WTC11 (cell line): Measurements from ENCODE around the gene RNF126. TPM values are rescaled to one million over a fixed set of nuclear protein-coding genes. Genes with fewer than 3 reads are reported as not detected.

Experiments
- ATAC-seq: fragments of 200-7000 bp; cut with Tn5 transposase; 2 replicates; pipeline ENCODE4 v1.10.0; 2021; ENCODE audit warnings: mild to moderate bottlenecking, moderate library complexity
- CTCF ChIA-PET: fragments of 300-600 bp; sonication (Branson Sonifier 250); formaldehyde crosslinking; loops from one replicate; lab custom pipeline; 2021; ENCODE audit warnings: antibody characterized with exemption; lab: Charles Lee
- POLR2A ChIA-PET: fragments of 350-600 bp; sonication (Branson Sonifier 250); formaldehyde crosslinking; loops from one replicate; lab custom pipeline; 2021; ENCODE audit warnings: antibody characterized with exemption; lab: Charles Lee
- DNase-seq: peaks from one replicate; pipeline ENCODE4 v3.0.0; 2021; ENCODE audit warnings: low spot score
- H3K27ac Mint-ChIP-seq: 2 replicates; pipeline ENCODE4 v1.8.0; 2021; ENCODE audit warnings: mixed read lengths
- H3K27me3 Mint-ChIP-seq: 2 replicates; pipeline ENCODE4 v1.8.0; 2021; ENCODE audit warnings: low read depth, mild to moderate bottlenecking, moderate library complexity, mixed read lengths
- H3K36me3 Mint-ChIP-seq: 2 replicates; pipeline ENCODE4 v1.8.0; 2021; ENCODE audit warnings: mixed read lengths
- H3K4me1 Mint-ChIP-seq: 2 replicates; pipeline ENCODE4 v1.8.0; 2022; ENCODE audit warnings: mixed read lengths
- H3K4me3 Mint-ChIP-seq: 2 replicates; pipeline ENCODE4 v1.8.0; 2021; ENCODE audit warnings: mild to moderate bottlenecking, moderate library complexity, mixed read lengths
- H3K9me3 Mint-ChIP-seq: 2 replicates; pipeline ENCODE4 v1.8.0; 2021; ENCODE audit warnings: mixed read lengths
- EMX1 ChIP-seq: fragments of 250-450 bp; sonication (Bioruptor Pico); IDR thresholded peaks from 2 replicates; pipeline ENCODE4 v1.8.0; 2021; ENCODE audit warnings: mild to moderate bottlenecking
- HMGA2 ChIP-seq: fragments of 250-450 bp; sonication (Bioruptor Pico); IDR thresholded peaks from 2 replicates; pipeline ENCODE4 v1.4.0; 2021; ENCODE audit warnings: mild to moderate bottlenecking, moderate library complexity
- JAZF1 ChIP-seq: fragments of 250-450 bp; sonication (Bioruptor Pico); IDR thresholded peaks from 2 replicates; pipeline ENCODE4 v1.9.0; 2021; ENCODE audit warnings: moderate library complexity, mild to moderate bottlenecking, inconsistent platforms
- TEAD1 ChIP-seq: sonication (generic); formaldehyde crosslinking; IDR thresholded peaks from 2 replicates; pipeline ENCODE4 v1.8.0; 2022; ENCODE audit warnings: mild to moderate bottlenecking, missing genetic modification reagents
- ZNF263 ChIP-seq: sonication (generic); formaldehyde crosslinking; IDR thresholded peaks from 2 replicates; pipeline ENCODE4 v1.8.1; 2022; ENCODE audit warnings: low read depth, mild to moderate bottlenecking, moderate library complexity, missing genetic modification reagents
- ZNF423 ChIP-seq: fragments of 250-450 bp; sonication (Bioruptor Pico); IDR thresholded peaks from 2 replicates; pipeline ENCODE4 v2.1.2; 2022; ENCODE audit warnings: mild to moderate bottlenecking, moderate library complexity
- total RNA-seq: library from RNA; stranded (reverse); gene quantifications from 3 replicates; pipeline ENCODE4 v1.2.3, GENCODE V29; 2021
- TF ChIP-seq, protein P1 (sequence below): sonication (generic); formaldehyde crosslinking; IDR thresholded peaks from 2 replicates; pipeline ENCODE4 v1.8.1; 2023; ENCODE audit warnings: mild to moderate bottlenecking, missing genetic modification reagents, borderline replicate concordance
- TF ChIP-seq, protein P2 (sequence below): sonication (generic); formaldehyde crosslinking; IDR thresholded peaks from 2 replicates; pipeline ENCODE4 v1.8.1; 2023; ENCODE audit warnings: mild to moderate bottlenecking, moderate library complexity, missing genetic modification reagents
- TF ChIP-seq, protein P3 (sequence below): fragments of 200-600 bp; IDR thresholded peaks from 2 replicates; pipeline ENCODE4 v1.8.0; 2022; ENCODE audit warnings: antibody characterized with exemption
- TF ChIP-seq, protein P4 (sequence below): fragments of 250-450 bp; sonication (Bioruptor Pico); IDR thresholded peaks from 2 replicates; pipeline ENCODE4 v1.9.0; 2021; ENCODE audit warnings: moderate library complexity, mild to moderate bottlenecking, inconsistent platforms, borderline replicate concordance
- TF ChIP-seq, protein P5 (sequence below): sonication (generic); formaldehyde crosslinking; IDR thresholded peaks from 2 replicates; pipeline ENCODE4 v1.8.0; 2023; ENCODE audit warnings: mild to moderate bottlenecking, missing genetic modification reagents
- TF ChIP-seq, protein P6 (sequence below): fragments of 250-450 bp; sonication (Bioruptor Pico); IDR thresholded peaks from 2 replicates; pipeline ENCODE4 v2.1.2; 2022; ENCODE audit warnings: mild to moderate bottlenecking, moderate library complexity
- TF ChIP-seq, protein P7 (sequence below): sonication (generic); formaldehyde crosslinking; IDR thresholded peaks from 2 replicates; pipeline ENCODE4 v1.8.1; 2023; ENCODE audit warnings: mild to moderate bottlenecking, missing genetic modification reagents, moderate library complexity
- TF ChIP-seq, protein P8 (sequence below): sonication (generic); formaldehyde crosslinking; conservative IDR thresholded peaks from 2 replicates; pipeline ENCODE4 v1.8.1; 2022; ENCODE audit warnings: mild to moderate bottlenecking, missing genetic modification reagents

Gene RNF126
- total RNA-seq, 1 experiment from 2014 or later, result 84.4 TPM

DNA sequence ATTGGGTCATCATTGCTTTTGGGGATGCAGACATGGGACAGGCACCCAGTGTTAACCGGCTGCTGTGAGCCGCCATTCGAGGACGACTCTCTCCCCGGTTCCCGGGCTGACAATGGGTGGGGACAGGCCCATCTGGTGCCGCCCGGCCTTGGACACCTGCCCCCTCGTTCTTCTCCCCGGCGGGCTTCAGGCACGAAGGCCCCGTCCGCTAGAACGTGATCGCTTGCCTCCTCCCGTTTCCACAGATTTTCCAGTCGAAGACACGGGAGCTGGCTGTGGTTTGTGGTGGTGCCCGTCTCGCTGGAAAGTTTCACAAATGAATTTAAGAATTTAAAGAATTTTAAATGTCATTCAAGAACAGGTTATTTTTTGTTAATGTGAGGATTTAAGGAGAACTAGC is 47.8 kb upstream of the RNF126 start (continued):
- TF ChIP-seq, protein P1, sequence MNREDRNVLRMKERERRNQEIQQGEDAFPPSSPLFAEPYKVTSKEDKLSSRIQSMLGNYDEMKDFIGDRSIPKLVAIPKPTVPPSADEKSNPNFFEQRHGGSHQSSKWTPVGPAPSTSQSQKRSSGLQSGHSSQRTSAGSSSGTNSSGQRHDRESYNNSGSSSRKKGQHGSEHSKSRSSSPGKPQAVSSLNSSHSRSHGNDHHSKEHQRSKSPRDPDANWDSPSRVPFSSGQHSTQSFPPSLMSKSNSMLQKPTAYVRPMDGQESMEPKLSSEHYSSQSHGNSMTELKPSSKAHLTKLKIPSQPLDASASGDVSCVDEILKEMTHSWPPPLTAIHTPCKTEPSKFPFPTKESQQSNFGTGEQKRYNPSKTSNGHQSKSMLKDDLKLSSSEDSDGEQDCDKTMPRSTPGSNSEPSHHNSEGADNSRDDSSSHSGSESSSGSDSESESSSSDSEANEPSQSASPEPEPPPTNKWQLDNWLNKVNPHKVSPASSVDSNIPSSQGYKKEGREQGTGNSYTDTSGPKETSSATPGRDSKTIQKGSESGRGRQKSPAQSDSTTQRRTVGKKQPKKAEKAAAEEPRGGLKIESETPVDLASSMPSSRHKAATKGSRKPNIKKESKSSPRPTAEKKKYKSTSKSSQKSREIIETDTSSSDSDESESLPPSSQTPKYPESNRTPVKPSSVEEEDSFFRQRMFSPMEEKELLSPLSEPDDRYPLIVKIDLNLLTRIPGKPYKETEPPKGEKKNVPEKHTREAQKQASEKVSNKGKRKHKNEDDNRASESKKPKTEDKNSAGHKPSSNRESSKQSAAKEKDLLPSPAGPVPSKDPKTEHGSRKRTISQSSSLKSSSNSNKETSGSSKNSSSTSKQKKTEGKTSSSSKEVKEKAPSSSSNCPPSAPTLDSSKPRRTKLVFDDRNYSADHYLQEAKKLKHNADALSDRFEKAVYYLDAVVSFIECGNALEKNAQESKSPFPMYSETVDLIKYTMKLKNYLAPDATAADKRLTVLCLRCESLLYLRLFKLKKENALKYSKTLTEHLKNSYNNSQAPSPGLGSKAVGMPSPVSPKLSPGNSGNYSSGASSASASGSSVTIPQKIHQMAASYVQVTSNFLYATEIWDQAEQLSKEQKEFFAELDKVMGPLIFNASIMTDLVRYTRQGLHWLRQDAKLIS (CRISPR knock-in tag), result no peak
- TF ChIP-seq HMGA2, result no peak

DNA sequence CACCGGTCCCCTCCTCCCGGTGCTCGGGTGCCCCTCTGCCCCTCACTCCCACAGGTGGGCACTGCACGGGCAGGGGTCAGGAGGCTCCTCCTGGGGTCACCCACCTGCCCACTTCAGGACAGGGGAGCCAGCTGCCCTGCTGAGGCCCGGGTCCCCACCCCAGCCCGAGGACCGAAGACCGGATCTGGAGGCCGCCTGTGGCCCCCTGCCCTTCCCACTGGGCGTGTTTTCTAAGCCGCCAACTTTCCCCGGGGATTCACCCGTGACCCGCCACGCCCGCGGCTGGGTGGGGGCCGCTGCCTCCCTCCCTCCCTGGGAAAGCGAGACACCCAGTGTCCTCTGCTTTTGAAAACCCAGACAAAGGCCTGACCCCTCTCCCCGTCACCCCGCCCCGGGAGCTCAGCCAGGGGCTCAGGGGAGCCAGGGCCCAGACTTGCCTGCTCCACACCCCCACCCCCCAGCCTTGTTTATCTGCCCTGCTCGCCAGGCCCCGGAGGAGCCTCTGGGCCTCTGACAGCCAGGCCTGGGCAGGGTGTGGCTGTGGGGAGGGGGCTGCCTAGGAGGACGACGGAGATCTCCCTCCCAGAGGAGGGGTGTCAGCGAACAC is 47.1 kb upstream of the RNF126 start:
- H3K4me3 Mint-ChIP-seq, result no peak overlapping the region
- DNase-seq (no peak), ATAC-seq (no peak)
- no peak overlapping the region for H3K27ac Mint-ChIP-seq
- peaks cover 4% of the 10 kb centered on the region for H3K36me3 Mint-ChIP-seq
- CTCF ChIA-PET, result no interaction called here
- POLR2A ChIA-PET, result no interaction called here
- peaks cover 10% of the 10 kb centered on the region for H3K4me1 Mint-ChIP-seq
- TF ChIP-seq, protein P2, sequence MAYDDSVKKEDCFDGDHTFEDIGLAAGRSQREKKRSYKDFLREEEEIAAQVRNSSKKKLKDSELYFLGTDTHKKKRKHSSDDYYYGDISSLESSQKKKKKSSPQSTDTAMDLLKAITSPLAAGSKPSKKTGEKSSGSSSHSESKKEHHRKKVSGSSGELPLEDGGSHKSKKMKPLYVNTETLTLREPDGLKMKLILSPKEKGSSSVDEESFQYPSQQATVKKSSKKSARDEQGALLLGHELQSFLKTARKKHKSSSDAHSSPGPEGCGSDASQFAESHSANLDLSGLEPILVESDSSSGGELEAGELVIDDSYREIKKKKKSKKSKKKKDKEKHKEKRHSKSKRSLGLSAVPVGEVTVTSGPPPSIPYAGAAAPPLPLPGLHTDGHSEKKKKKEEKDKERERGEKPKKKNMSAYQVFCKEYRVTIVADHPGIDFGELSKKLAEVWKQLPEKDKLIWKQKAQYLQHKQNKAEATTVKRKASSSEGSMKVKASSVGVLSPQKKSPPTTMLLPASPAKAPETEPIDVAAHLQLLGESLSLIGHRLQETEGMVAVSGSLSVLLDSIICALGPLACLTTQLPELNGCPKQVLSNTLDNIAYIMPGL (CRISPR knock-in tag), result 0 out of 2 replicates have a peak, but pooled peaks have one; percentile 31
- TF ChIP-seq JAZF1, result no peak
- TF ChIP-seq, all 79 proteins: peak for 1
- peaks cover 5% of the 10 kb centered on the region; the same call in 1 of the 2 replicates for H3K9me3 Mint-ChIP-seq
- peaks cover 24% of the 10 kb centered on the region for H3K27me3 Mint-ChIP-seq

DNA sequence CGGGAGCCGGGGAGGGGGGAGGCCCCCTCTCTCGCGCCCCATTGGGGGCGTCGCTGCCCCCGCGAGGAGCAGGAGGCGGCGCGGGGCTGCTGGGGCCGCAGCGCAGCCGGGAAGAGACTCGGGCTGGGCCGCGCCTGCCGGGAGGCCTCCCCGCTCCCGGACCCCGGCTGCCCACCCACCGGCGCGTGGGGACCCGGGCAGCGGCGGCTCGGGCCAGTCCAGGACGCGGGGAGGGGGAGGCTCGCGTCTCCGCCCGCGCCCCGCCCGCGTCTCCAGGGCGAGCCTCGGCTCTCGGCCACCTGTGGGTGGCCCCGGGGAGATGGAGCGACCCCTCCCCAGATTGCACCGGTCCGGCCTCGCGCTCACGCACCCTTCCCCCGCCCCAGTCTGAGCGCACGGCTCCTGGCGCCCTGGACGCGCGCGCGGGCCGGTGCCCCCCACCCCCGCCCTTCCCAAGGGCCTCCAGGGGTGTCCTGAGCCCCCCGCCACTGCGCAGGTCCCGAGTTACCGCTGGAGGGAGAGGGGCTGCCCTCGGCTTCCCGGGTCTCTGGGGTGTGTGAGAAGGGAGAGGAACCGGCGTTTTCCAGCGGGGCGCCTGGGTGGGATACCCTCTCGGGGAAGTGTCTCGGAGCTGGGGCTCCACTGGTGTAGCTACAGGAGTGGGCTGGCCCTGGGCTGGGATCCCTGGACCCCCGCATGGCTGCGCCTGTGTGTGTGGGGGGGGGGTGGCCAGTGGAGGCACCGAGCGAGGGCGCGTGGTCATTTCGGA is 46.4 kb upstream of the RNF126 start:
- Mint-ChIP-seq H3K27me3 (peaks cover 26% of the 10 kb centered on the region), H3K9me3 (peaks cover 5% of the 10 kb centered on the region; the same call in 1 of the 2 replicates), H3K4me3 (peak overlapping the region; percentile 59), H3K36me3 (peaks cover 4% of the 10 kb centered on the region), H3K4me1 (peaks cover 10% of the 10 kb centered on the region), H3K27ac (no peak overlapping the region)
- TF ChIP-seq, protein P3, sequence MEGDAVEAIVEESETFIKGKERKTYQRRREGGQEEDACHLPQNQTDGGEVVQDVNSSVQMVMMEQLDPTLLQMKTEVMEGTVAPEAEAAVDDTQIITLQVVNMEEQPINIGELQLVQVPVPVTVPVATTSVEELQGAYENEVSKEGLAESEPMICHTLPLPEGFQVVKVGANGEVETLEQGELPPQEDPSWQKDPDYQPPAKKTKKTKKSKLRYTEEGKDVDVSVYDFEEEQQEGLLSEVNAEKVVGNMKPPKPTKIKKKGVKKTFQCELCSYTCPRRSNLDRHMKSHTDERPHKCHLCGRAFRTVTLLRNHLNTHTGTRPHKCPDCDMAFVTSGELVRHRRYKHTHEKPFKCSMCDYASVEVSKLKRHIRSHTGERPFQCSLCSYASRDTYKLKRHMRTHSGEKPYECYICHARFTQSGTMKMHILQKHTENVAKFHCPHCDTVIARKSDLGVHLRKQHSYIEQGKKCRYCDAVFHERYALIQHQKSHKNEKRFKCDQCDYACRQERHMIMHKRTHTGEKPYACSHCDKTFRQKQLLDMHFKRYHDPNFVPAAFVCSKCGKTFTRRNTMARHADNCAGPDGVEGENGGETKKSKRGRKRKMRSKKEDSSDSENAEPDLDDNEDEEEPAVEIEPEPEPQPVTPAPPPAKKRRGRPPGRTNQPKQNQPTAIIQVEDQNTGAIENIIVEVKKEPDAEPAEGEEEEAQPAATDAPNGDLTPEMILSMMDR, result no peak
- TF ChIP-seq EMX1 (CRISPR knock-in tag), result no peak
- TF ChIP-seq, protein P4, sequence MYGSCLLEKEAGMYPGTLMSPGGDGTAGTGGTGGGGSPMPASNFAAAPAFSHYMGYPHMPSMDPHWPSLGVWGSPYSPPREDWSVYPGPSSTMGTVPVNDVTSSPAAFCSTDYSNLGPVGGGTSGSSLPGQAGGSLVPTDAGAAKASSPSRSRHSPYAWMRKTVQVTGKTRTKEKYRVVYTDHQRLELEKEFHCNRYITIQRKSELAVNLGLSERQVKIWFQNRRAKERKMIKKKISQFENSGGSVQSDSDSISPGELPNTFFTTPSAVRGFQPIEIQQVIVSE (CRISPR knock-in tag), result no peak
- TF ChIP-seq, protein P5, sequence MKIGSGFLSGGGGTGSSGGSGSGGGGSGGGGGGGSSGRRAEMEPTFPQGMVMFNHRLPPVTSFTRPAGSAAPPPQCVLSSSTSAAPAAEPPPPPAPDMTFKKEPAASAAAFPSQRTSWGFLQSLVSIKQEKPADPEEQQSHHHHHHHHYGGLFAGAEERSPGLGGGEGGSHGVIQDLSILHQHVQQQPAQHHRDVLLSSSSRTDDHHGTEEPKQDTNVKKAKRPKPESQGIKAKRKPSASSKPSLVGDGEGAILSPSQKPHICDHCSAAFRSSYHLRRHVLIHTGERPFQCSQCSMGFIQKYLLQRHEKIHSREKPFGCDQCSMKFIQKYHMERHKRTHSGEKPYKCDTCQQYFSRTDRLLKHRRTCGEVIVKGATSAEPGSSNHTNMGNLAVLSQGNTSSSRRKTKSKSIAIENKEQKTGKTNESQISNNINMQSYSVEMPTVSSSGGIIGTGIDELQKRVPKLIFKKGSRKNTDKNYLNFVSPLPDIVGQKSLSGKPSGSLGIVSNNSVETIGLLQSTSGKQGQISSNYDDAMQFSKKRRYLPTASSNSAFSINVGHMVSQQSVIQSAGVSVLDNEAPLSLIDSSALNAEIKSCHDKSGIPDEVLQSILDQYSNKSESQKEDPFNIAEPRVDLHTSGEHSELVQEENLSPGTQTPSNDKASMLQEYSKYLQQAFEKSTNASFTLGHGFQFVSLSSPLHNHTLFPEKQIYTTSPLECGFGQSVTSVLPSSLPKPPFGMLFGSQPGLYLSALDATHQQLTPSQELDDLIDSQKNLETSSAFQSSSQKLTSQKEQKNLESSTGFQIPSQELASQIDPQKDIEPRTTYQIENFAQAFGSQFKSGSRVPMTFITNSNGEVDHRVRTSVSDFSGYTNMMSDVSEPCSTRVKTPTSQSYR (CRISPR knock-in tag), result no peak
- TF ChIP-seq ZNF423 (CRISPR knock-in tag), result no peak
- no peak for TF ChIP-seq TEAD1
- no peak for TF ChIP-seq ZNF263 (CRISPR knock-in tag)
- TF ChIP-seq, protein P6, sequence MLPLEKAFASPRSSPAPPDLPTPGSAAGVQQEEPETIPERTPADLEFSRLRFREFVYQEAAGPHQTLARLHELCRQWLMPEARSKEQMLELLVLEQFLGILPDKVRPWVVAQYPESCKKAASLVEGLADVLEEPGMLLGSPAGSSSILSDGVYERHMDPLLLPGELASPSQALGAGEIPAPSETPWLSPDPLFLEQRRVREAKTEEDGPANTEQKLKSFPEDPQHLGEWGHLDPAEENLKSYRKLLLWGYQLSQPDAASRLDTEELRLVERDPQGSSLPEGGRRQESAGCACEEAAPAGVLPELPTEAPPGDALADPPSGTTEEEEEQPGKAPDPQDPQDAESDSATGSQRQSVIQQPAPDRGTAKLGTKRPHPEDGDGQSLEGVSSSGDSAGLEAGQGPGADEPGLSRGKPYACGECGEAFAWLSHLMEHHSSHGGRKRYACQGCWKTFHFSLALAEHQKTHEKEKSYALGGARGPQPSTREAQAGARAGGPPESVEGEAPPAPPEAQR (CRISPR knock-in tag), result no peak
- TF ChIP-seq, protein P7, sequence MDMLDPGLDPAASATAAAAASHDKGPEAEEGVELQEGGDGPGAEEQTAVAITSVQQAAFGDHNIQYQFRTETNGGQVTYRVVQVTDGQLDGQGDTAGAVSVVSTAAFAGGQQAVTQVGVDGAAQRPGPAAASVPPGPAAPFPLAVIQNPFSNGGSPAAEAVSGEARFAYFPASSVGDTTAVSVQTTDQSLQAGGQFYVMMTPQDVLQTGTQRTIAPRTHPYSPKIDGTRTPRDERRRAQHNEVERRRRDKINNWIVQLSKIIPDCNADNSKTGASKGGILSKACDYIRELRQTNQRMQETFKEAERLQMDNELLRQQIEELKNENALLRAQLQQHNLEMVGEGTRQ (CRISPR knock-in tag), result no peak
- TF ChIP-seq, protein P8, sequence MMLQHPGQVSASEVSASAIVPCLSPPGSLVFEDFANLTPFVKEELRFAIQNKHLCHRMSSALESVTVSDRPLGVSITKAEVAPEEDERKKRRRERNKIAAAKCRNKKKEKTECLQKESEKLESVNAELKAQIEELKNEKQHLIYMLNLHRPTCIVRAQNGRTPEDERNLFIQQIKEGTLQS (CRISPR knock-in tag), result no peak
- DNase-seq (no peak), ATAC-seq (no peak)
- CTCF ChIA-PET, result interaction anchor here (0.6 to 2.3 kb wide), 12 partner anchors 9 to 189 kb away, joined by 3 to 21 read pairs (median 7); no protein-coding TSS in a partner anchor
- POLR2A ChIA-PET, result no interaction called here
